SKM-1 treated with dmso at 0.1 percent for 144 hours (cell line): ENCODE results near the gene TSNAX.
"Not testable (repeated sequence)": the region's sequence is repeated elsewhere in the genome, so short reads cannot be mapped to it uniquely, and the experiment has no call there.

Experiments
- DNase-seq: peaks from one replicate; lab custom pipeline; 2025; ENCODE audit not compliant: unreplicated experiment; lab: John Stamatoyannopoulos, UW

TSNAX gene

GRCh38 chr1:231558708-231559185 is 30.3 kb downstream of the TSNAX start:
- no peak for DNase-seq

GRCh38 chr1:231561647-231562383 is 33.3 kb downstream of the TSNAX start:
- no peak for DNase-seq

DNA sequence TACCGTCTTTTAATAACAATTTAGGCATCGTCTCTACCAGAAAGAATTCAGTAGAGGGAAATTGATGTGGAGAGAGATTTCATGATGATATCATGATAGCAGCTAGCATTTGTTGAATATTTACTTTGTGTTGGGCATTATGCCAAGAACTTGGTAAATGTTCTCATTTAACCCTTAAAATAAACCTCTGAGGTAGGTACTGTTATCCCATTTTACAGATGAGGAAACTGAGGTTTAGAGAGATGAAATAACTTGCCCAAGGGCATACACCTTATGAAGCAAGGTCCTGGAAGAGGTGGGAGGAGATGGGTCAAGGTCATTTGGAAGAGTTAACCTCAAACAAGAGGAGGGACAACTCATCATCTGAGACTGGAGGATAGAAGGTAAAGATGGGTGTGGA is 34.8 kb downstream of the TSNAX start:
- DNase-seq, result no peak

DNA sequence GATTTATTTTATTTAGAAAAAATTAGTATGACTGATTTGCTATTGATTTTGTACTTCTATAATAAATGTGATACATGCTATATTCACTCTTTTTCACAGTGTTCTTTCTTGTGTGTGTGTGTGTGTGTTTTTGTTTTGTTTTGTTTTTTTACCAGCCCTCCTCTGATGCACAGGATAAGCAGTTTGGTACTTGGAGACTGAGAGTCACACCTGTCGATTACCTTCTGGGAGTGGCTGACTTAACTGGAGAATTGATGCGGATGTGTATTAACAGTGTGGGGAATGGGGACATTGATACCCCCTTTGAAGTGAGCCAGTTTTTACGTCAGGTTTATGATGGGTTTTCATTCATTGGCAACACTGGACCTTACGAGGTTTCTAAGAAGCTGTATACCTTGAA is 35.9 kb downstream of the TSNAX start:
- DNase-seq, result no peak

- no peak for DNase-seq
Observed at GRCh38 chr1:231566496-231566895, 38.0 kb downstream of the TSNAX start.

DNA sequence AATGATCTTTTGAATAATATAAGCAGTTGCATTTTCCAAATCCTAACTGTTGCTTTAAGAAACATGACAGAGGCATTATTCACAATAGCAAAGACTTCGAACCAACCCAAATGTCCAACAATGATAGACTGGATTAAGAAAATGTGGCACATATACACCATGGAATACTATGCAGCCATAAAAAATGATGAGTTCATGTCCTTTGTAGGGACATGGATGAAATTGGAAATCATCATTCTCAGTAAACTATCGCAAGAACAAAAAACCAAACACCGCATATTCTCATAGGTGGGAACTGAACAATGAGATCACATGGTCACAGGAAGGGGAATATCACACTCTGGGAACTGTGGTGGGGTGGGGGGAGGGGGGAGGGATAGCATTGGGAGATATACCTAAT is 41.8 kb downstream of the TSNAX start:
- not testable (repeated sequence) for DNase-seq

DNA sequence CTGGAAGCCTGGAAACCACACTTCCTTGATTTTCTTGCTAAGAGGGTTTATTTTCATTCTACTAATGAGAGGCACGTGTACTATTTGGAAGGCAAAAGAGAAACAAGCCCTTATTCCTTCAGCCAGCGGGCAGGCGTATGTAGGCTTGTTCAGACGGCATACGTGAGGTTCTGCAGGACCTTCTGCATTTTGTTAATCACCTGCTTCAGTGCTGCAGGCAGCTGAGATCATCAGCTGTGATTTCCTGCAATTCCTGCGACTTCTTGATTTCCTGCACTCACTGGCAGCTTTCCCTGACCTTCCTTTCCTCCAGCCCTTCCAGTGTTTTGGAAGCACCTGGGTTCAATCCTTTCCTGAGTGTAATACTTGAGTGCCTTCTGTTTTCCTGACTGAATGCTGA is 43.4 kb downstream of the TSNAX start:
- no peak for DNase-seq

GRCh38 chr1:231575472-231575871 is 47.0 kb downstream of the TSNAX start:
- DNase-seq, result no peak

DNA sequence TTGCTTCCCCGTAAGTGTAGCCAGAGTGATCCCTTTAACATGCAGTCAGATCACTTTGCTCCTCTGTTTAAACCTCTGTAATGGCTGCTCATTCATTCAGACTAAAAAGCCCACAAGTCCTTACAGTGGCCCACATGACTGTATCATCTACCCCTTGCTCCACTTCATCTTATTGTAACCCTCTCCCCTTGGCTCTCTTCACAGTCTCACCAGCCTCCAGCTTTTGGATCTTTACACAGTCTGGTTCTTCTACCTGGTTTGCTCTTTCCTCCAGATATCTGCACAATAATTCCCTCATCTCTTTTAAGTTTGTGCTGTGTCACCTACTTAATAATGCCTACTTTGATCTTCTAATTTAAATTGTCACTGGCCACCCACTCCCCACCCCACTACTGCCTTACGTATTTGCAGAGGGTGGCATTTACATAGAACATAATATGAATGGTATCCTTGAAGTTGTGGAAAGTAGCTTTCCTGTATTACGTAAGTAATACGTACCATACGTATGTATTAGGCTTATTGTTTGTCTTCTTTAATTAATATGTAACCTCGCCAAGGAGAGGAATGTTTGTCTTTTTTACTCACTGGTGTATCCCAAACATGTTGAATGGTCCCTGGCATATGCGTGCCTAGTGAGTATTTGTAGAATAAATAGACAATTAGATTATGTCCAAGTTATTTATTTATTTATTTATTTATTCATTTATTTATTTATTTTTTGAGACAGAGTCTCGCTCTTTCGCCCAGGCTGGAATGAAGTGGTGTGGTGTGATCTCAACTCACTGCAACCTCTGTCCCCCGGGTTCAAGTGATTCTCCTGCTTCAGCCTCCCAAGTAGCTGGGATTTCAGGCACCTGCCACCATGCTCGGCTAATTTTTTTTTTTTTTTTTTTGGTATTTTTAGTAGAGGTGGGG is 48.6 kb downstream of the TSNAX start:
- DNase-seq, result no peak

DNA sequence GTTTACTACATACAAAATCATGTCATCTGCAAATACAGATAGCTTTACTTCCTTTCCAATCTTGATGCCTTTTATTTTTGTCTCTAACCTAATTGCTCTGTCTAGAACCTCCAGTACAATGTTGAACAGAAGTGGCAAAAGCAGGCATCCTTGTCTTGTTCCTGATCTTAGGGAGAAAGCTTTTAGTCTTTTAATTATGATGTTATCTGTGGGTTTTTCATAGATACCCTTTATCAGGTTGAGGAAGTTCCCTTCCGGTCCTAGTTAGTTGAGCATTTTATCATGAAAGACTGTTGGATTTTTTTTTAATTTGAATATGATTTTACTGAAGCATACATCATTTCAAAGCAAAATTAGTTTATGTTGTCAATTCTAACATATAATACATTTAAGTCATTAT is 52.4 kb downstream of the TSNAX start:
- no peak for DNase-seq

DNA sequence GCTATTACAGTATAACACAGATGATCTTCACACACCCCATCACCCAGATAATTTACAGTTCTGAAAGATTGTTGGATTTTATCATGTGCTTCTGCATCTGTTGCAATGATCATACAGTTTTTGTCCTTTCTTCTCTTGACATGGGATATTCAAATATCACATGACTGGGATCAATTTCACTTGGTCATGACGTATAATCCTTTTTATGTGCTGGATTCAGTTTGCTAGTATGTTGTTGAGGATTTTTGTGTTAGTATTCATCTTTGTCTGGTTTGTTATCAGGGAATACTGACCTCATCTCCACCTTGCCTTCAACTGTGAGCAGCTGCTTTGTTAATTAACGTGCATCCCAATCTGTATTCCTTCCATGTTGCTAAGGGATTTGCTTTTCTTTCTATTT is 53.4 kb downstream of the TSNAX start:
- no peak for DNase-seq

- DNase-seq, result no peak
Observed at GRCh38 chr1:231583376-231583775, 54.9 kb downstream of the TSNAX start.

GRCh38 chr1:231584117-231584516 is 55.6 kb downstream of the TSNAX start:
- peak; percentile 37 for DNase-seq

DNA sequence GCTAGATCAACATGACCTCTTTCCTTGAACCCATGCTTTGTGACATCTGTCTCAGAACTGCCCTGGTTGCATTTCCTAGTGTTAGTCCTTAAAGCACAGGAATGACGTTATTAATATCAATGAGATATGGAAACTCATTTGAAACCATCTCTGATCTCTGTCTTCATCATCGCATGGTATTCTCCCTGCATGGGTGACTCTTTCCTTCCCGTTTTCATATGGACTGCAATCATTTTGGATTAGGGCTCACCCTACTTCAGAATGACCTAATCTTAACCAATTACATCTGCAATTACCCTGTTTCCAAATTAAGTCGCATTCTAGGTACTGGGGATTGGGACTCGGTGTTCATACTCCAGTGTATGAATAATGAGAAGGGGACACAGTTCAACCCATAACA is 56.5 kb downstream of the TSNAX start:
- DNase-seq, result peak; percentile 28

GRCh38 chr1:231590453-231591198 is 62.2 kb downstream of the TSNAX start:
- peak; percentile 92 for DNase-seq

DNA sequence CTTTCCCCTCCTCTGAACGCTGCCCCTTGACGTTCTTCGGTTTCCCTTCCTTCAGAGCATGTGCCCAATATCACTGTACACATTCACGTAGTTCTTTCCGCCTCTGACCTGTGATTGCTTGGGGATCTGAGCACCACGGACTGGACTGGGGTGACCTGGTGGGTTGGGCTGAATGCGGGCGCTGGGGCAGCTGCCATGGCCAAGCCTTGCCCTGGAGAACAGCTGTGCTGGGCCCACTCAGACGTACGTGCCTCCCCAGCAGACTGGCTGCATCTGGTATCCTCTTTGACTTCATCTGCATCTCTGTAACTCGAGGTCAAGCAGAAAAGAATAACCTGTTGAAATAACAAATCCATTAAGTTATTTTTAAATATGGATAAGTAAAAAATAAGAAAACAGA is 63.0 kb downstream of the TSNAX start:
- no peak for DNase-seq

- DNase-seq, result no peak
Observed at GRCh38 chr1:231592809-231593208, 64.3 kb downstream of the TSNAX start.

- not testable (repeated sequence) for DNase-seq
Observed at GRCh38 chr1:231593264-231593663, 64.8 kb downstream of the TSNAX start.

DNA sequence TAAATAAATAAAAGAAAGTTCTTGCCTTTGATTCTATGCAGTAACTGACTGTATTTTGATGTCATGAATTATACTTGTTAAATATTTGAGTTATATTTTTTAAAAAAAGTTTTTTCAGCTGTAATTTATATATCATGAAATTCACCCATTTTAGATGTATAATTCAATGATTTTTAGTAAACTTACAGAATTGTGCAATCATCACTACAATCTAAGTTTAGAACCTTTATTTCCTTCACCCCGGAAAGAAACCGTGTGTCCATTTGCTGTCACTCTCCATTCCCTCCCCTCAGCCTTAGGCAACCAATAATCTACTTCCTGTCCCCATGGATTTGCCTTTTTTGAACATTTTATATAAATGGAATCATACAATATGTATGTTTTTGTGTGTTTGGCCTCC is 65.7 kb downstream of the TSNAX start:
- no peak for DNase-seq

- DNase-seq, result no peak
Observed at GRCh38 chr1:231594749-231595148, 66.3 kb downstream of the TSNAX start.

GRCh38 chr1:231596337-231596791 is 67.9 kb downstream of the TSNAX start:
- DNase-seq, result no peak
